Caco-2 (cell line): ENCODE data around the gene ITM2C. TPM values are rescaled to one million over a fixed set of nuclear protein-coding genes. Genes with fewer than 3 reads are reported as not detected.

Experiments
- BruUV-seq: library from RNA; stranded (reverse); fragments of 400-500 nt; replicated peaks from 2 replicates; lab custom pipeline; 2021; lab: Mats Ljungman, UMichigan
- CTCF ChIA-PET: fragments of 300-600 bp; sonication (Branson Sonifier 250); formaldehyde crosslinking; loops from one replicate; lab custom pipeline; 2022; ENCODE audit warnings: antibody characterized with exemption; lab: Charles Lee
- POLR2A ChIA-PET: fragments of 300-600 bp; sonication (Branson Sonifier 250); formaldehyde crosslinking; loops from one replicate; lab custom pipeline; 2022; ENCODE audit warnings: antibody characterized with exemption; lab: Charles Lee
- DNase-seq, 2 experiments: peaks; one replicate each; pipeline versions ENCODE4 v3.0.0 to v3.0.0-alpha.2; 2020 to 2022
- H3K27me3 ChIP-seq: replicated peaks from 2 replicates; pipeline ENCODE4 v1.6.0; 2011; ENCODE audit warnings: low read length; ENCODE audit not compliant: control insufficient read depth, insufficient read depth
- H3K36me3 ChIP-seq: 2 replicates; pipeline ENCODE4 v1.5.1; 2011; ENCODE audit warnings: low read length; ENCODE audit not compliant: control insufficient read depth, insufficient read depth
- H3K4me1 ChIP-seq: fragments of 250-450 bp; sonication (Bioruptor Pico); 2 replicates; pipeline ENCODE4 v1.5.1; 2020; ENCODE audit warnings: mild to moderate bottlenecking
- H3K4me3 ChIP-seq: 2 replicates; pipeline ENCODE4 v1.5.1; 2011; ENCODE audit warnings: low read depth, mild to moderate bottlenecking, control low read depth, low read length
- H3K9me3 ChIP-seq: fragments of 250-450 bp; sonication (Bioruptor Pico); 2 replicates; pipeline ENCODE4 v1.5.1; 2020; ENCODE audit warnings: mild to moderate bottlenecking, moderate library complexity
- H3K27ac Mint-ChIP-seq: one replicate; pipeline ENCODE4 v1.8.0; 2022; ENCODE audit warnings: mixed read lengths; ENCODE audit not compliant: unreplicated experiment
- H3K27me3 Mint-ChIP-seq: one replicate; pipeline ENCODE4 v1.8.0; 2022; ENCODE audit warnings: mixed read lengths; ENCODE audit not compliant: insufficient read depth, unreplicated experiment
- H3K36me3 Mint-ChIP-seq: one replicate; pipeline ENCODE4 v1.8.0; 2022; ENCODE audit warnings: mild to moderate bottlenecking, mixed read lengths; ENCODE audit not compliant: insufficient read depth, unreplicated experiment
- H3K4me1 Mint-ChIP-seq: one replicate; pipeline ENCODE4 v1.8.0; 2022; ENCODE audit warnings: low read depth, mixed read lengths; ENCODE audit not compliant: unreplicated experiment
- H3K4me3 Mint-ChIP-seq: one replicate; pipeline ENCODE4 v1.8.0; 2022; ENCODE audit warnings: mild to moderate bottlenecking, moderate library complexity, mixed read lengths; ENCODE audit not compliant: unreplicated experiment
- H3K9me3 Mint-ChIP-seq: one replicate; pipeline ENCODE4 v1.8.0; 2022; ENCODE audit warnings: mixed read lengths; ENCODE audit not compliant: unreplicated experiment
- CTCF ChIP-seq, 2 experiments: fragments of 200-600 bp in 1 of 2; IDR thresholded peaks; 1 replicate in 1 of 2; 2 replicates in 1 of 2; pipeline versions ENCODE4 v1.5.1 to v1.8.0; 2011 to 2022; ENCODE audit warnings: antibody characterized with exemption in 1 of 2, control low read depth in 1 of 2, inconsistent platforms in 1 of 2, low read depth in 1 of 2, low read length in 1 of 2, mild to moderate bottlenecking in 1 of 2, moderate library complexity in 1 of 2; ENCODE audit not compliant: insufficient read depth in 1 of 2, severe bottlenecking in 1 of 2, unreplicated experiment in 1 of 2
- intact Hi-C: fragments of 100-400 bp; cut with micrococcal nuclease; formaldehyde crosslinking; loops from one replicate; pipeline ENCODE4 v1.10.0; 2022; ENCODE audit not compliant: unreplicated experiment
- total RNA-seq: library from RNA; stranded (reverse); gene quantifications from 2 replicates; pipeline ENCODE4 v1.2.3, GENCODE V29; 2022

The ITM2C gene
- total RNA-seq, 1 experiment from 2014 or later, result 136 TPM

DNA sequence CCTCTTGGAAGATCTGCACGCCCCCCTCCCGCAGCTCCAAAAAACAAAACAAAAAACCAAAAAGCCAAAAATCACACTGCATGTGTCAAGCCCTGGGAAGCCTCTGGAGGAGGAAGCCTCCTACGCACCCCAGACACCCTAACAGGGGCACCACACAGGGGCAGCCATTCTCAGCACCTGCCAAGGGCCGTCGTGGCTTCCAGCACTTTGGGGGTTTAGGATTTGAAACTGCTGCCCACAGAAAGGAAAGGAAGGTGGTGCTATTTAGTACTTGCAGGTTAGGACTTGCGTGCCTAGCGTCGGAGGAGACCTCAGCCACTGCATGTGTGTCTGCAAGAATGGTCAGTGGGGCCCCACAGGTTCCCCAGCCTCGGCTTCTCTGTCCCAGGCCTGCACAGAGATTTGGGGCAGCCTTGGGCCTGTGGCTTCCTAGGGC is 60.7 kb downstream of the ITM2C start:
- Histone ChIP-seq H3K4me1 (no peaks in the 10 kb centered on the region), H3K9me3 (no peaks in the 10 kb centered on the region), H3K36me3 (no peaks in the 10 kb centered on the region), H3K27me3 (no peaks in the 10 kb centered on the region), H3K4me3 (no peak overlapping the region)
- no peak for TF ChIP-seq CTCF (IDR thresholded peaks at IDR 0.05; ENCODE audit: insufficient read depth in 1 of 2, low read depth in 1 of 2, low read length in 1 of 2, severe bottlenecking in 1 of 2, unreplicated experiment in 1 of 2)
- H3K9me3 Mint-ChIP-seq, result no peaks in the 10 kb centered on the region
- CTCF ChIA-PET, result no interaction called here
- intact Hi-C loops, result no loop called here
- no peaks in the 10 kb centered on the region for H3K27me3 Mint-ChIP-seq
- H3K36me3 Mint-ChIP-seq, result no peaks in the 10 kb centered on the region
- no peak overlapping the region for H3K27ac Mint-ChIP-seq
- no peak overlapping the region for H3K4me3 Mint-ChIP-seq
- no peak for DNase-seq
- POLR2A ChIA-PET, result no interaction called here
- no peaks in the 10 kb centered on the region for H3K4me1 Mint-ChIP-seq
- BruUV-seq, result no TSS peak

DNA sequence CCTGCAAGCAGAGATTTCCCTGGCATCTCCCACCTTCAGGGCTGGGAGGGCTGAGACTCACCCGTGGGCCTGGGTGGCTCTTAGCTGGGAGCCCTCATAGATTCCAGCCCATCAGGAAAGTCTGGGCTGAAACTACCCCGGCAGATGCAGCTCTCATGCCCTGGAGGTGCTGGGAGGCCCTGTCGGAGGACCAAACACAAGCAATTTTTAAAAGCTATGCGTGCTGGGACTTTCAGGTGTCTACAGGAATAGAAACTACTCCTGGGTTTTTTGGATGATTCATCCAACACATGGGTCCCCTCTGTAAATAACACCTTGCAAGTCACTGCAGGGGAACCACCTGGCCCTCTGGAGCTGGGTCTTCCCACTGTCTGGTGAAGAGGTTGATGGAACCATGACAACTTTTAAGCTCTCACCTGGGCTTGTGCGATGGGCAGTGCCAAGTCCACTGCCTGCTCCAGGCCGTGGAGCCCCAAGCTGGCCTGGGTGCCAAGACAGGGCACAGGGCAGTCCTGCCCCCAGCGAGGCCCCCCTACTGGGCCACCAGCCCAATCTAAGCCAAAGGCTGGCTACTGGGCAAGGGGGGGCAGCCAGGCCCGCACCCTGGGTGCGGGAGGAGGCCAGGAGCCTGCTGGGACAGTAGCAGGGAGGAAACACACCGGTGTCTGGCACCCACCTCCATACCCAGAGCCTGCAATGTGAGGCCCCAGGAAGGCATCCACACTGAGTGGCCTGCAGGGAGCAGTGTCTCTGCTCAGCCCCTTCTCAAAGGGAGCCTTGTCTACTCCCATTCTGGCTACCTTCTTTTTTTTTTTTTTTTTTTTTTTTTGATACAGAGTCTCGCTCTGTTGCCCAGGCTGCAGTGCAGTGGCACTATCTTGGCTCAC is 61.4 kb downstream of the ITM2C start:
- POLR2A ChIA-PET, result no interaction called here
- Histone ChIP-seq H3K4me3 (no peak overlapping the region), H3K9me3 (no peaks in the 10 kb centered on the region), H3K36me3 (no peaks in the 10 kb centered on the region), H3K27me3 (no peaks in the 10 kb centered on the region), H3K4me1 (no peaks in the 10 kb centered on the region)
- CTCF ChIA-PET, result no interaction called here
- Mint-ChIP-seq H3K4me3 (no peak overlapping the region), H3K9me3 (no peaks in the 10 kb centered on the region), H3K36me3 (no peaks in the 10 kb centered on the region), H3K27me3 (no peaks in the 10 kb centered on the region), H3K4me1 (no peaks in the 10 kb centered on the region), H3K27ac (no peak overlapping the region)
- no TSS peak for BruUV-seq
- DNase-seq, result no peak
- TF ChIP-seq CTCF (IDR thresholded peaks at IDR 0.05; ENCODE audit: insufficient read depth in 1 of 2, low read depth in 1 of 2, low read length in 1 of 2, severe bottlenecking in 1 of 2, unreplicated experiment in 1 of 2), result no peak
- intact Hi-C loops, result no loop called here

GRCh38 chr2:230927711-230928341 is 63.1 kb downstream of the ITM2C start:
- no peak overlapping the region for H3K4me3 ChIP-seq
- Mint-ChIP-seq H3K27ac (no peak overlapping the region), H3K4me3 (no peak overlapping the region), H3K27me3 (no peaks in the 10 kb centered on the region), H3K9me3 (no peaks in the 10 kb centered on the region), H3K4me1 (no peaks in the 10 kb centered on the region), H3K36me3 (no peaks in the 10 kb centered on the region)
- ChIA-PET CTCF (no interaction called here), POLR2A (no interaction called here)
- no peak for TF ChIP-seq CTCF (IDR thresholded peaks at IDR 0.05; ENCODE audit: insufficient read depth in 1 of 2, low read depth in 1 of 2, low read length in 1 of 2, severe bottlenecking in 1 of 2, unreplicated experiment in 1 of 2)
- H3K27me3 ChIP-seq, result no peaks in the 10 kb centered on the region
- BruUV-seq, result no TSS peak
- H3K9me3 ChIP-seq, result no peaks in the 10 kb centered on the region
- intact Hi-C loops, result no loop called here
- no peaks in the 10 kb centered on the region for H3K4me1 ChIP-seq
- no peak for DNase-seq
- no peaks in the 10 kb centered on the region for H3K36me3 ChIP-seq

Other genes starting within 250 kb of the ITM2C start
- 33.2 and 40.4 TPM in 2 replicates for gene CAB39, start 152.1 kb upstream of the ITM2C start, total RNA-seq
- not detected in 2 replicates for gene GPR55, start 60.3 kb downstream of the ITM2C start, total RNA-seq
- gene SPATA3, start 131.2 kb downstream of the ITM2C start, total RNA-seq, result not detected in 2 replicates
- gene C2orf72, start 172.6 kb downstream of the ITM2C start, total RNA-seq, result 90.5 and 105 TPM in 2 replicates
- gene PSMD1, start 191.9 kb downstream of the ITM2C start, total RNA-seq, result 120 and 126 TPM in 2 replicates